Activated naive CD4-positive, alpha-beta T cell (primary cell): Measurements from ENCODE around the gene ADM5.
"Not testable (repeated sequence)": the region's sequence is repeated elsewhere in the genome, so short reads cannot be mapped to it uniquely, and the experiment has no call there.

ENCODE experiments used
- DNase-seq, 4 experiments: peaks; one replicate each; lab custom pipeline; 2025; lab: John Stamatoyannopoulos, UW

ADM5 gene

GRCh38 chr19:49701271-49701786 is 11.9 kb downstream of the ADM5 start:
- DNase-seq = no peak

- no peak for DNase-seq
Measured at GRCh38 chr19:49704888-49705642, 15.7 kb downstream of the ADM5 start.

GRCh38 chr19:49705919-49706318 is 16.5 kb downstream of the ADM5 start:
- DNase-seq = no peak

- DNase-seq = no peak
Measured at GRCh38 chr19:49710372-49710951, 21.1 kb downstream of the ADM5 start.

- no peak for DNase-seq
Measured at GRCh38 chr19:49712397-49712859, 23.0 kb downstream of the ADM5 start.

- no peak for DNase-seq
Measured at GRCh38 chr19:49713236-49713845, 23.9 kb downstream of the ADM5 start.

GRCh38 chr19:49716154-49716553 is 26.8 kb downstream of the ADM5 start:
- no peak for DNase-seq

- no peak for DNase-seq
Measured at GRCh38 chr19:49718511-49718910, 29.1 kb downstream of the ADM5 start.

- DNase-seq = no peak
Measured at GRCh38 chr19:49718991-49719390, 29.6 kb downstream of the ADM5 start.

GRCh38 chr19:49719420-49719819 is 30.0 kb downstream of the ADM5 start:
- DNase-seq = not testable (repeated sequence)

- no peak for DNase-seq
Measured at GRCh38 chr19:49727217-49728030, 38.0 kb downstream of the ADM5 start.

GRCh38 chr19:49730166-49730565 is 40.8 kb downstream of the ADM5 start:
- no peak for DNase-seq

- no peak for DNase-seq
Measured at GRCh38 chr19:49738268-49738667, 48.9 kb downstream of the ADM5 start.

GRCh38 chr19:49739098-49739497 is 49.7 kb downstream of the ADM5 start:
- DNase-seq = no peak

GRCh38 chr19:49739933-49740332 is 50.5 kb downstream of the ADM5 start:
- no peak for DNase-seq
